ENCODE data around the gene GPC3. TPM values are rescaled to one million over a fixed set of nuclear protein-coding genes. Genes with fewer than 3 reads are reported as not detected.

The GPC3 gene
- total and polyA plus RNA-seq, 2 experiments from 2014 or later: 36.8 to 60.1 TPM

GRCh38 chrX:133953785-133954355 is 31.5 kb downstream of the GPC3 start:
- no peak for TF ChIP-seq CREB1 (CRISPR knock-in tag; IDR thresholded peaks at IDR 0.05; ENCODE audit: low read depth)
- no peak for TF ChIP-seq ZNF114 (CRISPR knock-in tag; IDR thresholded peaks at IDR 0.05)
- TF ChIP-seq REST (IDR thresholded peaks at IDR 0.05; ENCODE audit: unreplicated experiment): no peak
- TF ChIP-seq JUNB (IDR thresholded peaks at IDR 0.05; ENCODE audit: unreplicated experiment): no peak
- TF ChIP-seq STAT1 (IDR thresholded peaks at IDR 0.05; ENCODE audit: unreplicated experiment): no peak
- TF ChIP-seq NANOG (IDR thresholded peaks at IDR 0.05; ENCODE audit: borderline replicate concordance): no peak
- TF ChIP-seq CTCF (conservative IDR thresholded peaks at IDR 0.05; ENCODE audit: low read depth in 2 of 2): no peak
- H3K27ac Mint-ChIP-seq: no peak overlapping the region
- Histone ChIP-seq H3K4me2 (no peak overlapping the region), H3F3A (replicated peaks; ENCODE audit: low read depth) (no peaks in the 10 kb centered on the region), H3K9me2 (ENCODE audit: insufficient read depth) (no peaks in the 10 kb centered on the region), H3K4me3 (no peak overlapping the region), H3K27me3 (ENCODE audit: insufficient read depth) (no peaks in the 10 kb centered on the region), H2AFZ (no peak overlapping the region), H4K20me1 (replicated peaks; ENCODE audit: insufficient read depth) (no peaks in the 10 kb centered on the region), H3K4me1 (ENCODE audit: insufficient read depth) (no peaks in the 10 kb centered on the region), H3K79me2 (replicated peaks; ENCODE audit: insufficient read depth) (no peaks in the 10 kb centered on the region), H3K36me3 (ENCODE audit: insufficient read depth) (no peaks in the 10 kb centered on the region), H3K27ac (ENCODE audit: low read depth) (no peak overlapping the region)
- H3K4me1 Mint-ChIP-seq: no peaks in the 10 kb centered on the region
- ATAC-seq (no peak), DNase-seq (ENCODE audit: low spot score) (no peak)
- no peak overlapping the region for H3K4me3 Mint-ChIP-seq
- H3K36me3 Mint-ChIP-seq (ENCODE audit: low read depth): peaks cover 13% of the 10 kb centered on the region; the same call in 2 of the 3 replicates
- H3K9me3 Mint-ChIP-seq: 0 out of 3 replicates have a peak, but pooled peaks cover 3% of the 10 kb centered on the region
- H3K27me3 Mint-ChIP-seq (ENCODE audit: insufficient read depth, low read depth, poor library complexity): no peaks in the 10 kb centered on the region

GRCh38 chrX:133953078-133953477 is 32.3 kb downstream of the GPC3 start:
- Histone ChIP-seq H3K79me2 (replicated peaks; ENCODE audit: insufficient read depth) (no peaks in the 10 kb centered on the region), H3K4me3 (no peak overlapping the region), H3K27ac (ENCODE audit: low read depth) (no peak overlapping the region), H3K4me1 (ENCODE audit: insufficient read depth) (no peaks in the 10 kb centered on the region), H3K27me3 (ENCODE audit: insufficient read depth) (no peaks in the 10 kb centered on the region), H3K9me2 (ENCODE audit: insufficient read depth) (no peaks in the 10 kb centered on the region), H3F3A (replicated peaks; ENCODE audit: low read depth) (no peaks in the 10 kb centered on the region), H4K20me1 (replicated peaks; ENCODE audit: insufficient read depth) (no peaks in the 10 kb centered on the region), H3K4me2 (no peak overlapping the region), H3K36me3 (ENCODE audit: insufficient read depth) (no peaks in the 10 kb centered on the region), H2AFZ (no peak overlapping the region)
- no peaks in the 10 kb centered on the region for H3K27me3 Mint-ChIP-seq (ENCODE audit: insufficient read depth, low read depth, poor library complexity)
- H3K36me3 Mint-ChIP-seq (ENCODE audit: low read depth): peaks cover 13% of the 10 kb centered on the region; the same call in 2 of the 3 replicates
- H3K4me1 Mint-ChIP-seq: peaks cover 1% of the 10 kb centered on the region
- H3K27ac Mint-ChIP-seq: no peak overlapping the region
- no peak for ATAC-seq
- H3K9me3 Mint-ChIP-seq: 0 out of 3 replicates have a peak, but pooled peaks cover 3% of the 10 kb centered on the region
- no peak for DNase-seq (ENCODE audit: low spot score)
- H3K4me3 Mint-ChIP-seq: no peak overlapping the region
- no peak for TF ChIP-seq ZNF331 (CRISPR knock-in tag; IDR thresholded peaks at IDR 0.05; ENCODE audit: low read depth)
- no peak for TF ChIP-seq ETS1 (IDR thresholded peaks at IDR 0.05)
- no peak for TF ChIP-seq CTCF (conservative IDR thresholded peaks at IDR 0.05; ENCODE audit: low read depth in 2 of 2)
- TF ChIP-seq STAT1 (IDR thresholded peaks at IDR 0.05; ENCODE audit: unreplicated experiment): no peak
- TF ChIP-seq REST (IDR thresholded peaks at IDR 0.05; ENCODE audit: unreplicated experiment): no peak
- TF ChIP-seq ZNF114 (CRISPR knock-in tag; IDR thresholded peaks at IDR 0.05): no peak
- no peak for TF ChIP-seq EZH2phosphoT487 (IDR thresholded peaks at IDR 0.05; ENCODE audit: unreplicated experiment)
- TF ChIP-seq CREB1 (CRISPR knock-in tag; IDR thresholded peaks at IDR 0.05; ENCODE audit: low read depth): no peak
- no peak for TF ChIP-seq EZH2 (IDR thresholded peaks at IDR 0.05; ENCODE audit: low read depth, unreplicated experiment)
- no peak for TF ChIP-seq NANOG (IDR thresholded peaks at IDR 0.05; ENCODE audit: borderline replicate concordance)

Measured in GM23338 (cell line).